Liver (tissue), 9 donors: Measurements from ENCODE around the gene CHD5. TPM values are rescaled to one million over a fixed set of nuclear protein-coding genes. Genes with fewer than 3 reads are reported as not detected.

Source experiments
- DNase-seq: peaks from one replicate; pipeline ENCODE4 v3.0.0-alpha.2; 2017; ENCODE audit warnings: low spot score
- H3K27ac ChIP-seq, 2 donors: one replicate each; pipeline ENCODE4 v1.7.0; 2013; ENCODE audit warnings: inconsistent platforms in 2 of 2, low read length in 2 of 2, control low read depth in 1 of 2, low read depth in 1 of 2, mild to moderate bottlenecking in 1 of 2
- H3K27me3 ChIP-seq, 4 donors: one replicate each; pipeline versions ENCODE4 v1.6.1 to v1.7.0; 2013; ENCODE audit warnings: low read length in 3 of 4, inconsistent platforms in 1 of 4, mild to moderate bottlenecking in 1 of 4, moderate library complexity in 1 of 4; ENCODE audit not compliant: control insufficient read depth in 4 of 4, insufficient read depth in 4 of 4
- H3K36me3 ChIP-seq, 4 donors: one replicate each; pipeline versions ENCODE4 v1.6.1 to v1.7.0; 2013; ENCODE audit warnings: low read length in 3 of 4, mild to moderate bottlenecking in 3 of 4, low read depth in 1 of 4, moderate library complexity in 1 of 4; ENCODE audit not compliant: control insufficient read depth in 4 of 4, insufficient read depth in 3 of 4
- H3K4me1 ChIP-seq, 4 donors: one replicate each; pipeline versions ENCODE4 v1.6.1 to v1.7.0; 2013; ENCODE audit warnings: low read length in 3 of 4, mild to moderate bottlenecking in 3 of 4, moderate library complexity in 1 of 4; ENCODE audit not compliant: control insufficient read depth in 4 of 4, insufficient read depth in 4 of 4
- H3K4me3 ChIP-seq, 3 donors: one replicate each; pipeline versions ENCODE4 v1.6.1 to v1.7.0; 2013; ENCODE audit warnings: low read length in 3 of 3, control low read depth in 1 of 3, low read depth in 1 of 3, mild to moderate bottlenecking in 1 of 3
- H3K9ac ChIP-seq, 2 donors: one replicate each; pipeline ENCODE4 v1.7.0; 2013; ENCODE audit warnings: low read length in 2 of 2, mild to moderate bottlenecking in 2 of 2, moderate library complexity in 2 of 2, control low read depth in 1 of 2, low read depth in 1 of 2
- H3K9me3 ChIP-seq, 4 donors: one replicate each; pipeline versions ENCODE4 v1.6.1 to v1.7.0; 2013; ENCODE audit warnings: low read length in 3 of 4; ENCODE audit not compliant: control insufficient read depth in 4 of 4
- CTCF ChIP-seq: fragments of 150-350 bp; IDR thresholded peaks from 2 replicates; pipeline ENCODE4 v1.5.1; 2017; ENCODE audit warnings: improper control_type of control experiment, low read depth, low read length; ENCODE audit not compliant: missing input control
- EGR1 ChIP-seq, 2 donors: IDR thresholded peaks; 2 replicates each; pipeline ENCODE4 v1.6.1; 2016 to 2018; ENCODE audit warnings: antibody characterized with exemption in 2 of 2, low read depth in 2 of 2
- FOXA1 ChIP-seq: IDR thresholded peaks from 2 replicates; pipeline ENCODE4 v1.6.1; 2016; ENCODE audit warnings: antibody characterized with exemption
- FOXA2 ChIP-seq: IDR thresholded peaks from 2 replicates; pipeline ENCODE4 v1.6.1; 2016; ENCODE audit warnings: antibody characterized with exemption
- GABPA ChIP-seq, 2 donors: IDR thresholded peaks in 1 of 2; conservative IDR thresholded peaks in 1 of 2; 2 replicates each; pipeline ENCODE4 v1.6.1; 2016; ENCODE audit warnings: antibody characterized with exemption in 2 of 2, mild to moderate bottlenecking in 1 of 2, moderate library complexity in 1 of 2
- HNF4A ChIP-seq, 2 donors: conservative IDR thresholded peaks; 2 replicates each; pipeline ENCODE4 v1.6.1; 2016; ENCODE audit warnings: antibody characterized with exemption in 2 of 2, mild to moderate bottlenecking in 2 of 2
- HNF4G ChIP-seq: IDR thresholded peaks from 2 replicates; pipeline ENCODE4 v1.6.1; 2016; ENCODE audit warnings: antibody characterized with exemption
- MAX ChIP-seq: IDR thresholded peaks from 2 replicates; pipeline ENCODE4 v1.6.1; 2016; ENCODE audit warnings: antibody characterized with exemption
- NR2F2 ChIP-seq: IDR thresholded peaks from 2 replicates; pipeline ENCODE4 v1.6.1; 2016; ENCODE audit warnings: antibody characterized with exemption
- RAD21 ChIP-seq, 2 donors: IDR thresholded peaks; 2 replicates each; pipeline ENCODE4 v1.6.1; 2016; ENCODE audit warnings: antibody characterized with exemption in 2 of 2, mild to moderate bottlenecking in 2 of 2
- RXRA ChIP-seq, 2 donors: IDR thresholded peaks; 2 replicates each; pipeline ENCODE4 v1.6.1; 2017 to 2018; ENCODE audit warnings: antibody characterized with exemption in 2 of 2, mild to moderate bottlenecking in 1 of 2
- SP1 ChIP-seq: IDR thresholded peaks from 2 replicates; pipeline ENCODE4 v1.6.1; 2018; ENCODE audit warnings: antibody characterized with exemption, mild to moderate bottlenecking
- TAF1 ChIP-seq: conservative IDR thresholded peaks from 2 replicates; pipeline ENCODE4 v1.6.1; 2016; ENCODE audit warnings: antibody characterized with exemption, mild to moderate bottlenecking
- YY1 ChIP-seq: IDR thresholded peaks from 2 replicates; pipeline ENCODE4 v1.6.1; 2016; ENCODE audit warnings: antibody characterized with exemption, mild to moderate bottlenecking
- whole genome bisulfite sequencing: extraction: QIAGEN DNeasy Blood & Tissue Kit; methylation state at CpG from one replicate; pipeline ENCODE4 v1.1.7; 2013; 5-methylcytosine and 5-hydroxymethylcytosine counted together
- polyA plus RNA-seq, 2 donors: library from polyadenylated mRNA; stranded (reverse) in 1 of 2; unstranded in 1 of 2; fragments of 200-250 nt in 1 of 2; fragments of >200 nt in 1 of 2; fragmentation: Nextera tagmentation in 1 of 2; extraction: Ambion mirVana in 1 of 2; gene quantifications; one replicate each; pipeline versions ENCODE4 v1.2.1 to v1.2.3, GENCODE V29; 2013 to 2015
- total RNA-seq, 2 donors: library from RNA; depleted of rRNA; stranded (reverse); fragments of >200 nt; gene quantifications; one replicate each; pipeline ENCODE4 v1.2.3, GENCODE V29; 2014
- TF ChIP-seq, protein P1 (sequence below): IDR thresholded peaks from 2 replicates; pipeline ENCODE4 v1.6.1; 2016; ENCODE audit warnings: antibody characterized with exemption, mild to moderate bottlenecking
- TF ChIP-seq, protein P2 (sequence below): IDR thresholded peaks from 2 replicates; pipeline ENCODE4 v1.6.1; 2016; ENCODE audit warnings: antibody characterized with exemption
- TF ChIP-seq, protein P3 (sequence below): IDR thresholded peaks from 2 replicates; pipeline ENCODE4 v1.6.1; 2016; ENCODE audit warnings: antibody characterized with exemption
- donor health status: healthy.
- donor health status: healthy.
- donor health status: healthy.
- donor health status: healthy.
- donor health status: healthy.

Gene CHD5
- total and polyA plus RNA-seq, 4 donors: under 0.01 to 0.08 TPM; not detected in 2

- Histone ChIP-seq H3K9ac (no peak overlapping the region), H3K9me3 (no peaks in the 10 kb centered on the region), H3K27me3 (peaks cover 0 to 4% (median 0%) of the 10 kb centered on the region in 4 donors), H3K36me3 (no peaks in the 10 kb centered on the region), H3K4me1 (peaks cover 0 to 8% (median 0%) of the 10 kb centered on the region in 4 donors), H3K4me3 (no peak overlapping the region), H3K27ac (no peak overlapping the region)
- no peak for DNase-seq
- 91% methylated on average over 9 of the region's 9 CpGs for WGBS
- no peak for TF ChIP-seq YY1
- no peak for TF ChIP-seq GABPA (IDR thresholded peaks at IDR 0.05 in 1 of 2, conservative IDR thresholded peaks at IDR 0.05 in 1 of 2)
- TF ChIP-seq NR2F2: no peak
- no peak for TF ChIP-seq FOXA2
- TF ChIP-seq TAF1: no peak
- no peak for TF ChIP-seq SP1
- TF ChIP-seq, protein P1, sequence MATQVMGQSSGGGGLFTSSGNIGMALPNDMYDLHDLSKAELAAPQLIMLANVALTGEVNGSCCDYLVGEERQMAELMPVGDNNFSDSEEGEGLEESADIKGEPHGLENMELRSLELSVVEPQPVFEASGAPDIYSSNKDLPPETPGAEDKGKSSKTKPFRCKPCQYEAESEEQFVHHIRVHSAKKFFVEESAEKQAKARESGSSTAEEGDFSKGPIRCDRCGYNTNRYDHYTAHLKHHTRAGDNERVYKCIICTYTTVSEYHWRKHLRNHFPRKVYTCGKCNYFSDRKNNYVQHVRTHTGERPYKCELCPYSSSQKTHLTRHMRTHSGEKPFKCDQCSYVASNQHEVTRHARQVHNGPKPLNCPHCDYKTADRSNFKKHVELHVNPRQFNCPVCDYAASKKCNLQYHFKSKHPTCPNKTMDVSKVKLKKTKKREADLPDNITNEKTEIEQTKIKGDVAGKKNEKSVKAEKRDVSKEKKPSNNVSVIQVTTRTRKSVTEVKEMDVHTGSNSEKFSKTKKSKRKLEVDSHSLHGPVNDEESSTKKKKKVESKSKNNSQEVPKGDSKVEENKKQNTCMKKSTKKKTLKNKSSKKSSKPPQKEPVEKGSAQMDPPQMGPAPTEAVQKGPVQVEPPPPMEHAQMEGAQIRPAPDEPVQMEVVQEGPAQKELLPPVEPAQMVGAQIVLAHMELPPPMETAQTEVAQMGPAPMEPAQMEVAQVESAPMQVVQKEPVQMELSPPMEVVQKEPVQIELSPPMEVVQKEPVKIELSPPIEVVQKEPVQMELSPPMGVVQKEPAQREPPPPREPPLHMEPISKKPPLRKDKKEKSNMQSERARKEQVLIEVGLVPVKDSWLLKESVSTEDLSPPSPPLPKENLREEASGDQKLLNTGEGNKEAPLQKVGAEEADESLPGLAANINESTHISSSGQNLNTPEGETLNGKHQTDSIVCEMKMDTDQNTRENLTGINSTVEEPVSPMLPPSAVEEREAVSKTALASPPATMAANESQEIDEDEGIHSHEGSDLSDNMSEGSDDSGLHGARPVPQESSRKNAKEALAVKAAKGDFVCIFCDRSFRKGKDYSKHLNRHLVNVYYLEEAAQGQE: no peak
- TF ChIP-seq, protein P2, sequence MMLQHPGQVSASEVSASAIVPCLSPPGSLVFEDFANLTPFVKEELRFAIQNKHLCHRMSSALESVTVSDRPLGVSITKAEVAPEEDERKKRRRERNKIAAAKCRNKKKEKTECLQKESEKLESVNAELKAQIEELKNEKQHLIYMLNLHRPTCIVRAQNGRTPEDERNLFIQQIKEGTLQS: no peak
- TF ChIP-seq EGR1 (IDR thresholded peaks at IDR 0.05; ENCODE audit: low read depth in 2 of 2): no peak
- no peak for TF ChIP-seq RAD21 (IDR thresholded peaks at IDR 0.05)
- TF ChIP-seq, protein P3, sequence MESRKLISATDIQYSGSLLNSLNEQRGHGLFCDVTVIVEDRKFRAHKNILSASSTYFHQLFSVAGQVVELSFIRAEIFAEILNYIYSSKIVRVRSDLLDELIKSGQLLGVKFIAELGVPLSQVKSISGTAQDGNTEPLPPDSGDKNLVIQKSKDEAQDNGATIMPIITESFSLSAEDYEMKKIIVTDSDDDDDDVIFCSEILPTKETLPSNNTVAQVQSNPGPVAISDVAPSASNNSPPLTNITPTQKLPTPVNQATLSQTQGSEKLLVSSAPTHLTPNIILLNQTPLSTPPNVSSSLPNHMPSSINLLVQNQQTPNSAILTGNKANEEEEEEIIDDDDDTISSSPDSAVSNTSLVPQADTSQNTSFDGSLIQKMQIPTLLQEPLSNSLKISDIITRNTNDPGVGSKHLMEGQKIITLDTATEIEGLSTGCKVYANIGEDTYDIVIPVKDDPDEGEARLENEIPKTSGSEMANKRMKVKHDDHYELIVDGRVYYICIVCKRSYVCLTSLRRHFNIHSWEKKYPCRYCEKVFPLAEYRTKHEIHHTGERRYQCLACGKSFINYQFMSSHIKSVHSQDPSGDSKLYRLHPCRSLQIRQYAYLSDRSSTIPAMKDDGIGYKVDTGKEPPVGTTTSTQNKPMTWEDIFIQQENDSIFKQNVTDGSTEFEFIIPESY: no peak
- TF ChIP-seq FOXA1: no peak
- TF ChIP-seq MAX: no peak
- TF ChIP-seq CTCF: no peak
- TF ChIP-seq RXRA (IDR thresholded peaks at IDR 0.05): no peak
Measured at GRCh38 chr1:6059866-6060265, 120.3 kb downstream of the CHD5 start.

DNA sequence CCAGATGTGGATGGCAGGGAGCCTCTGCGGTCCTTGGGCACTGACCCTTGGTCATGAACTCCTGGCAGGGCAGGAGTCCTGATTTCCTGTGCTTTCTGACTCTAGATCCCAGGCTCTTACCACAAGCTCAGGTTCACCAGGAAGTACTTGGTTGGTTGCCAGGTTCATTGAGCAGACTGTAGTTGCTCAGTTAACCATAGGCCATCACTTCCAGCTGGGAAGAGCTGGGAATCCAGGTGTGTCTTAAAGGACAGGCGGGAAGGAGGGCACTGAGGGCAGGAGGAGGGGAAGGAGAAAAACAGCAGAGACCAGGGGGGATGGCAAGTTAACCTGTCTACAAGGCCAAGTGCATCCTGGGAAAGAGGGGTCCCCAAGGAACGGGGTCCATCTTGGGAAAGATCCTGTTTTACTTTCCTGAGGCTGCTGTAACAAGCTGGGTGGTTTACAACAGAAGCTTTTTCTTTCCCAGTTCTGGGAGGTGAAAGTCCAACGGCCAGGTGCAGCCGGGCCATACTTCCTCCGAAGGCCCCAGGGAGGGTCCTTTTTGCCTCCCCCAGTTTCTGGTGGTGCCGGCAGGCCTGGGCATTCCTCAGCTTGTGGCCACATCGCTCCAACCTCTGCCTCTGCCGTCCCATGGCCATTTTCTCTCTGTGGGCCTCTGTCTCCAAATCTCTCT is 122.8 kb downstream of the CHD5 start:
- peaks cover 0 to 8% (median 0%) of the 10 kb centered on the region in 4 donors for H3K4me1 ChIP-seq
- H3K36me3 ChIP-seq: no peaks in the 10 kb centered on the region
- no peak overlapping the region for H3K9ac ChIP-seq
- H3K9me3 ChIP-seq: no peaks in the 10 kb centered on the region
- H3K27me3 ChIP-seq: no peaks in the 10 kb centered on the region
- WGBS: 67% methylated on average over 9 of the region's 9 CpGs
- no peak for DNase-seq
- no peak overlapping the region for H3K4me3 ChIP-seq
- no peak overlapping the region for H3K27ac ChIP-seq
- TF ChIP-seq, protein P2: no peak
- no peak for TF ChIP-seq MAX
- TF ChIP-seq HNF4A (conservative IDR thresholded peaks at IDR 0.05): no peak
- TF ChIP-seq HNF4G: no peak
- TF ChIP-seq CTCF: no peak
- no peak for TF ChIP-seq SP1
- no peak for TF ChIP-seq EGR1 (IDR thresholded peaks at IDR 0.05; ENCODE audit: low read depth in 2 of 2)
- TF ChIP-seq RXRA (IDR thresholded peaks at IDR 0.05): no peak
- TF ChIP-seq, protein P3: no peak
- no peak for TF ChIP-seq GABPA (IDR thresholded peaks at IDR 0.05 in 1 of 2, conservative IDR thresholded peaks at IDR 0.05 in 1 of 2)
- TF ChIP-seq NR2F2: no peak
- TF ChIP-seq FOXA1: no peak
- no peak for TF ChIP-seq TAF1
- TF ChIP-seq RAD21 (IDR thresholded peaks at IDR 0.05): no peak
- TF ChIP-seq FOXA2: no peak
